Gastroesophageal sphincter (tissue), 3 donors: ENCODE results near the gene SLC17A9.

ENCODE experiments used
- POLR2AphosphoS5 ChIP-seq: sonication (generic); formaldehyde crosslinking; IDR thresholded peaks from one replicate; pipeline ENCODE4 v1.6.1; 2017; ENCODE audit warnings: antibody characterized with exemption
- TF ChIP-seq, protein P1 (sequence below), 4 experiments: fragments of 200-600 bp in 2 of 4; fragments of 450-650 bp in 2 of 4; sonication (generic) in 1 of 4; IDR thresholded peaks; one replicate each; pipeline ENCODE4 v1.5.1; 2017 to 2019; ENCODE audit warnings: antibody characterized with exemption in 4 of 4, mild to moderate bottlenecking in 2 of 4, moderate library complexity in 2 of 4

DNA sequence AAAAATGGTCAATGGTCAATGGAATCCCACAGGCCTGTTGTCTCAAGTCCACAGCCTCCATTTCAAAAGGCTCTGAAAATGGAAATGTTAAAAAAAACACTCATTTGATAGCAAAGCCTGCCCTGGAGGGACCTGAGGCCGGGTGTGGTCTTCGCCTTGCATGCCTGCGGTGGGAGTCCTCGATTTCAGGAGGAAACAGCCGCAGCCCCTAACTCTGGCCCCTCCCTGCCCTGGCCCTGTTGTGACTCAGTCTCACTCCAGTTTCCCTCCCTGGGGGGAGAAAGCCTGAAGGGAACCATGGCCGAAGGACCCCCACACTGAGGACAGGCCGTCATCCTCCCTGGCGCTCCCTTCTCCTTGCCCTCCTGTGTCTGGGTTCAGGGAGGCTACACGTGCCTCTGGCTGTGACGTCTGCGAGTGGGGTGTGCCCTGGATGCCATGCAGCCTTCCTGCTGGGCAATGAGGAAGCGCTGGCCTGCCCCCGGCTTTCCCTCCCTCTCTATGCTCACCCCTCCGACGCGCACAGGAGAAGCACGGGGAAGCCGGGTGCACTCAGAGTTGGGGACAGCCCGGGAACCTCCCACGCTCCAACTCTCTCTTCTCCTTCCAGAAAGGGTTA, 45.0 kb downstream of the SLC17A9 start:
- TF ChIP-seq, protein P1, sequence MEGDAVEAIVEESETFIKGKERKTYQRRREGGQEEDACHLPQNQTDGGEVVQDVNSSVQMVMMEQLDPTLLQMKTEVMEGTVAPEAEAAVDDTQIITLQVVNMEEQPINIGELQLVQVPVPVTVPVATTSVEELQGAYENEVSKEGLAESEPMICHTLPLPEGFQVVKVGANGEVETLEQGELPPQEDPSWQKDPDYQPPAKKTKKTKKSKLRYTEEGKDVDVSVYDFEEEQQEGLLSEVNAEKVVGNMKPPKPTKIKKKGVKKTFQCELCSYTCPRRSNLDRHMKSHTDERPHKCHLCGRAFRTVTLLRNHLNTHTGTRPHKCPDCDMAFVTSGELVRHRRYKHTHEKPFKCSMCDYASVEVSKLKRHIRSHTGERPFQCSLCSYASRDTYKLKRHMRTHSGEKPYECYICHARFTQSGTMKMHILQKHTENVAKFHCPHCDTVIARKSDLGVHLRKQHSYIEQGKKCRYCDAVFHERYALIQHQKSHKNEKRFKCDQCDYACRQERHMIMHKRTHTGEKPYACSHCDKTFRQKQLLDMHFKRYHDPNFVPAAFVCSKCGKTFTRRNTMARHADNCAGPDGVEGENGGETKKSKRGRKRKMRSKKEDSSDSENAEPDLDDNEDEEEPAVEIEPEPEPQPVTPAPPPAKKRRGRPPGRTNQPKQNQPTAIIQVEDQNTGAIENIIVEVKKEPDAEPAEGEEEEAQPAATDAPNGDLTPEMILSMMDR (IDR thresholded peaks at IDR 0.05): no peak
- no peak for TF ChIP-seq POLR2AphosphoS5
